Erythroblast (primary cell): Measurements from ENCODE around the gene ZNF141.
"Not testable (repeated sequence)": the region's sequence is repeated elsewhere in the genome, so short reads cannot be mapped to it uniquely, and the experiment has no call there.

ENCODE experiments used
- DNase-seq, 2 experiments: peaks; one replicate each; lab custom pipeline; 2025; lab: John Stamatoyannopoulos, UW
- GATA1 ChIP-seq: IDR thresholded peaks from 2 replicates; pipeline ENCODE4 v1.6.1; 2011; ENCODE audit warnings: low read depth, mild to moderate bottlenecking, control low read depth, low read length, moderate library complexity
- POLR2A ChIP-seq: IDR thresholded peaks from 2 replicates; pipeline ENCODE4 v1.6.1; 2011; ENCODE audit warnings: mild to moderate bottlenecking, low read length

The ZNF141 gene

GRCh38 chr4:337143-337931 lies at the start of gene ZNF141:
TSS of gene ZNF141 (plus strand) at chr4:337814. CDS start at chr4:337984, 170 bp downstream.
- TF ChIP-seq GATA1, result no peak
- peak; percentile 87 for TF ChIP-seq POLR2A
- DNase-seq, result peak; percentile 90 to 95

GRCh38 chr4:288891-289290 lies 48.7 kb upstream of the ZNF141 start:
- DNase-seq, result no peak
- TF ChIP-seq GATA1 (no peak), POLR2A (no peak)

GRCh38 chr4:294732-295131 lies 42.9 kb upstream of the ZNF141 start:
- TF ChIP-seq POLR2A, result no peak
- TF ChIP-seq GATA1, result no peak
- no peak for DNase-seq

GRCh38 chr4:302381-302780 lies 35.2 kb upstream of the ZNF141 start:
- DNase-seq, result no peak
- TF ChIP-seq POLR2A (no peak), GATA1 (no peak)

GRCh38 chr4:304516-304915 lies 33.1 kb upstream of the ZNF141 start:
- not testable (repeated sequence) for DNase-seq

- DNase-seq, result no peak
- TF ChIP-seq POLR2A, result no peak
- no peak for TF ChIP-seq GATA1
Observed at GRCh38 chr4:304969-305680, 32.5 kb upstream of the ZNF141 start, which contains the start of gene ZNF732. TSS of gene ZNF732 (minus strand) at chr4:305474. CDS start at chr4:305310, 164 bp downstream.

GRCh38 chr4:306551-306961 lies 31.1 kb upstream of the ZNF141 start:
- DNase-seq, result no peak

GRCh38 chr4:309807-310206 lies 27.8 kb upstream of the ZNF141 start:
- no peak for DNase-seq
- TF ChIP-seq GATA1 (no peak), POLR2A (no peak)

More at GRCh38 chr4:306551-306961, 31.1 kb upstream of the ZNF141 start:
- TF ChIP-seq GATA1 (no peak), POLR2A (no peak)

GRCh38 chr4:314296-314903 lies 23.2 kb upstream of the ZNF141 start:
- TF ChIP-seq GATA1, result no peak
- no peak for TF ChIP-seq POLR2A
- DNase-seq, result no peak

GRCh38 chr4:328729-329128 lies 8.9 kb upstream of the ZNF141 start:
- no peak for DNase-seq
- TF ChIP-seq GATA1 (no peak), POLR2A (no peak)

- no peak for DNase-seq
- TF ChIP-seq GATA1, result no peak
- no peak for TF ChIP-seq POLR2A
Observed at GRCh38 chr4:335515-335914, 2.1 kb upstream of the ZNF141 start.

GRCh38 chr4:336099-336892 lies 1.3 kb upstream of the ZNF141 start:
- TF ChIP-seq POLR2A, result no peak
- TF ChIP-seq GATA1, result no peak
- peak in 1 of 2 experiments; percentile 24 for DNase-seq

- DNase-seq, result no peak
- no peak for TF ChIP-seq GATA1
- TF ChIP-seq POLR2A, result no peak
Observed at GRCh38 chr4:336893-337142, 796 bp upstream of the ZNF141 start.
